Psoas muscle (tissue), 8 donors: ENCODE measurements around the gene SLC25A28. TPM values are rescaled to one million over a fixed set of nuclear protein-coding genes. Genes with fewer than 3 reads are reported as not detected.

Experiments used
- ATAC-seq, 4 donors: fragments of 200-7000 bp; cut with Tn5 transposase; one replicate each; pipeline ENCODE4 v1.9.1; 2020; ENCODE audit warnings: moderate library complexity in 3 of 4, mild to moderate bottlenecking in 2 of 4
- DNase-seq, 2 donors: peaks; one replicate each; pipeline ENCODE4 v3.0.0-alpha.2; 2020
- H3K27ac ChIP-seq: fragments of 200-600 bp; one replicate; pipeline ENCODE4 v1.8.0; 2022
- H3K27me3 ChIP-seq, 3 donors: fragments of 200-600 bp in 1 of 3; one replicate each; pipeline versions ENCODE4 v1.6.1 to v1.8.0; 2013 to 2022; ENCODE audit warnings: low read length in 2 of 3, mild to moderate bottlenecking in 2 of 3, moderate library complexity in 1 of 3; ENCODE audit not compliant: insufficient read depth in 3 of 3
- H3K36me3 ChIP-seq, 2 donors: fragments of 200-600 bp in 1 of 2; one replicate each; pipeline versions ENCODE4 v1.6.1 to v1.8.0; 2013 to 2022; ENCODE audit warnings: low read depth in 1 of 2, mild to moderate bottlenecking in 1 of 2, moderate library complexity in 1 of 2; ENCODE audit not compliant: insufficient read depth in 1 of 2
- H3K4me1 ChIP-seq: fragments of 200-600 bp; one replicate; pipeline ENCODE4 v1.8.0; 2022
- H3K4me3 ChIP-seq: fragments of 200-600 bp; one replicate; pipeline ENCODE4 v1.8.0; 2022; ENCODE audit warnings: mild to moderate bottlenecking
- H3K9me3 ChIP-seq: fragments of 200-600 bp; one replicate; pipeline ENCODE4 v1.8.0; 2022
- CTCF ChIP-seq: fragments of 200-600 bp; IDR thresholded peaks from one replicate; pipeline ENCODE4 v1.8.0; 2022; ENCODE audit warnings: antibody characterized with exemption
- WGBS, 3 donors: extraction: QIAGEN DNeasy Blood & Tissue Kit; methylation state at CpG; one replicate each; pipeline versions ENCODE4 v1.1.6 to v1.1.7; 2013; 5-methylcytosine and 5-hydroxymethylcytosine counted together
- intact Hi-C, 2 donors: fragments of 100-400 bp; cut with DNase I; formaldehyde crosslinking; loops; one replicate each; pipeline versions ENCODE4 v1.11.0 to v1.14.2; 2022
- polyA plus RNA-seq, 3 donors: library from polyadenylated mRNA; stranded (reverse); fragments of 200-250 nt; gene quantifications; one replicate each; pipeline ENCODE4 v1.2.3, GENCODE V29; 2013
- total RNA-seq, 4 donors: library from RNA; stranded (reverse); fragmentation: NEBNext Ultra II Directional in 2 of 4; extraction: Animal tissue kit (Norgen Biotek cat#: 25700) in 2 of 4; gene quantifications; one replicate each; pipeline versions ENCODE4 v1.2.1 to v1.2.4, GENCODE V29; 2021 to 2023
- donor health status: healthy with polysubstance abuse.
- donor health status: DM: no; HTN: no; CAD: no; lungs with moderate emphysema.
- donor health status: Bipolar disorder and iron deficiency.
- donor health status: healthy.
- donor health status: DM: yes; HTN: yes; CAD: no.
- donor health status: DM: no; HTN: no; CAD: no.
- donor health status: DM: no; HTN: no; CAD: no.
- donor health status: DM: yes; HTN: yes; CAD: no.

The SLC25A28 gene
- total and polyA plus RNA-seq, 7 donors = 30.6 to 69.8 (median 61.6) TPM

GRCh38 chr10:99647601-99648151, 27.4 kb upstream of the SLC25A28 start:
- ATAC-seq (no peak), DNase-seq (no peak)
- H3K27me3 ChIP-seq = peaks cover 0 to 13% (median 0%) of the 10 kb centered on the region in 3 donors
- H3K9me3 ChIP-seq = no peaks in the 10 kb centered on the region
- no peak for TF ChIP-seq CTCF
- no peak overlapping the region for H3K27ac ChIP-seq
- H3K36me3 ChIP-seq = no peaks in the 10 kb centered on the region
- intact Hi-C loops = no loop called here
- H3K4me3 ChIP-seq = no peak overlapping the region
- 72 to 86% (median 85%) methylated on average over 2 of the region's 2 CpGs for WGBS, 3 donors
- no peaks in the 10 kb centered on the region for H3K4me1 ChIP-seq

DNA sequence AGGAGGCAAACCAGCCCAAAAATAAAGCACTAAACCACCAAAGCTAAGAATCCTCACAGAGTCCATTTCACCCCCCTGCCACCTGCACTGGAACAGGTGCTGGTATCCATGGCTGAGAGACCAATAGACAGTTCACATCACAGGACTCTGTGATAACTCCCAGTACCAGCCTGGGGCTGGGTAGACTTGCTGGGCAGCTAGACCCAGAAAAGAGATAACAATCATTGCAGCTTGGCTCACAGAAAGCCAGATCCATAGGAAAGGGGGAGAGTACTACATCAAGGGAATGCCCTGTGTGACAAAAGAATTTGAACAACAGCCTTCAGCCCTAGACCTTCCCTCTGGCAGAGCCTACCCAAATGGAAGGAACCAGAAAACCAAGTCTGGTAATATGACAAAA, 13.6 kb upstream of the SLC25A28 start:
- TF ChIP-seq CTCF = no peak
- H3K9me3 ChIP-seq = no peaks in the 10 kb centered on the region
- intact Hi-C loops = no loop called here
- H3K4me3 ChIP-seq = no peak overlapping the region
- H3K4me1 ChIP-seq = no peaks in the 10 kb centered on the region
- DNase-seq = no peak
- H3K27ac ChIP-seq = no peak overlapping the region
- no peaks in the 10 kb centered on the region for H3K36me3 ChIP-seq
- no peak for ATAC-seq
- no peaks in the 10 kb centered on the region for H3K27me3 ChIP-seq

- Histone ChIP-seq H3K27me3 (no peaks in the 10 kb centered on the region), H3K36me3 (no peaks in the 10 kb centered on the region), H3K9me3 (no peaks in the 10 kb centered on the region), H3K27ac (no peak overlapping the region), H3K4me3 (no peak overlapping the region), H3K4me1 (no peaks in the 10 kb centered on the region)
- intact Hi-C loops = no loop called here
- no peak for ATAC-seq
- no peak for TF ChIP-seq CTCF
- no peak for DNase-seq
- WGBS, 3 donors = 78 to 87% (median 85%) methylated on average over 3 of the region's 3 CpGs
Observed at GRCh38 chr10:99631496-99631895, 11.3 kb upstream of the SLC25A28 start.

GRCh38 chr10:99630991-99631390, 10.8 kb upstream of the SLC25A28 start:
- no peak for ATAC-seq
- Histone ChIP-seq H3K36me3 (no peaks in the 10 kb centered on the region), H3K27ac (no peak overlapping the region), H3K9me3 (no peaks in the 10 kb centered on the region), H3K4me3 (no peak overlapping the region), H3K4me1 (no peaks in the 10 kb centered on the region), H3K27me3 (no peaks in the 10 kb centered on the region)
- TF ChIP-seq CTCF = no peak
- intact Hi-C loops = no loop called here
- no peak for DNase-seq

- WGBS, 3 donors = 31 to 58% (median 38%) methylated on average over 2 of the region's 2 CpGs
- TF ChIP-seq CTCF = peak; percentile 8
- DNase-seq = no peak
- ATAC-seq = no peak
- intact Hi-C loops = no loop called here
- no peak overlapping the region for H3K4me3 ChIP-seq
- H3K4me1 ChIP-seq = no peaks in the 10 kb centered on the region
- no peaks in the 10 kb centered on the region for H3K9me3 ChIP-seq
- H3K27me3 ChIP-seq = no peaks in the 10 kb centered on the region
- no peaks in the 10 kb centered on the region for H3K36me3 ChIP-seq
- no peak overlapping the region for H3K27ac ChIP-seq
Observed at GRCh38 chr10:99630433-99630832, 10.2 kb upstream of the SLC25A28 start.
